SK-N-MC (cell line): ENCODE data around the gene FOXJ1.

Source experiments
- DNase-seq: peaks from one replicate; pipeline ENCODE4 v3.0.0-alpha.2; 2011; ENCODE audit warnings: low read depth, low spot score
- H3K27ac ChIP-seq: fragments of 200-600 bp; sonication (generic); 2 replicates; pipeline ENCODE4 v1.5.1; 2016; ENCODE audit warnings: mixed run types
- H3K36me3 ChIP-seq: fragments of 200-600 bp; sonication (generic); 2 replicates; pipeline ENCODE4 v1.6.1; 2017; ENCODE audit warnings: antibody characterized with exemption, low read length, mixed read lengths; ENCODE audit not compliant: insufficient read depth
- H3K4me3 ChIP-seq: fragments of 200-600 bp; sonication (generic); 2 replicates; pipeline ENCODE4 v1.5.1; 2016
- H3K9ac ChIP-seq: fragments of 200-600 bp; sonication (generic); 2 replicates; pipeline ENCODE4 v1.8.0; 2017; ENCODE audit warnings: mixed run types, mixed read lengths; ENCODE audit not compliant: insufficient read length
- H3K9me3 ChIP-seq: fragments of 200-600 bp; sonication (generic); 2 replicates; pipeline ENCODE4 v1.6.1; 2017; ENCODE audit warnings: low read depth, mild to moderate bottlenecking, antibody characterized with exemption, low read length, moderate library complexity, mixed read lengths
- EZH2 ChIP-seq: fragments of 200-600 bp; sonication (generic); IDR thresholded peaks from one replicate; pipeline ENCODE4 v1.6.1; 2017; ENCODE audit warnings: antibody characterized with exemption
- FOXP2 ChIP-seq: optimal IDR thresholded peaks from 2 replicates; pipeline ENCODE3; 2011; ENCODE audit warnings: mild to moderate bottlenecking, moderate library complexity; ENCODE audit not compliant: insufficient read depth; ENCODE audit errors: extremely low read length, control extremely low read depth
- POLR2AphosphoS5 ChIP-seq: IDR thresholded peaks from 2 replicates; pipeline ENCODE4 v1.6.1; 2012; ENCODE audit warnings: mild to moderate bottlenecking, low read depth, low read length, borderline replicate concordance

FOXJ1 gene

DNA sequence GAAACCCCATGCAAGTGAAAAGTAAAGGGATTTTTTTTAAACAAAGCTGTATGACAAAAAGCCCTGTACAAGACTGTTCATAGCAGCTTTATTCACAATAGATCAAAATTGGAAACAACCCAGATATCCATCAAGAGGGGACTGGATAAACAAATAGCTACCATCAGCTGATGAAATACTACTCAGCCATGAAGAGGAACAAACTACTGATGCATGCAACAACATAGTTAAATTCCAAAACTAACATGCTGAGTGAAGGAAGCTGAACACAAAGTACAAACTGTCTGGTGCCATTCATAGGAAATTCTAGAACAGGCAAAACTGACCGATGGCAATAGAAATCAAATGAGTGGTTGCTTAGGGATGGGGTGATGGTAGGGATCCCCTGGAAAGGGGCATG lies 15.1 kb downstream of the FOXJ1 start:
- TF ChIP-seq EZH2 (no peak), FOXP2 (no peak), POLR2AphosphoS5 (no peak)
- DNase-seq, result no peak
- no peak overlapping the region for H3K27ac ChIP-seq
- H3K9me3 ChIP-seq, result no peaks in the 10 kb centered on the region
- H3K4me3 ChIP-seq, result no peak overlapping the region
- no peak overlapping the region for H3K9ac ChIP-seq
- no peaks in the 10 kb centered on the region for H3K36me3 ChIP-seq

DNA sequence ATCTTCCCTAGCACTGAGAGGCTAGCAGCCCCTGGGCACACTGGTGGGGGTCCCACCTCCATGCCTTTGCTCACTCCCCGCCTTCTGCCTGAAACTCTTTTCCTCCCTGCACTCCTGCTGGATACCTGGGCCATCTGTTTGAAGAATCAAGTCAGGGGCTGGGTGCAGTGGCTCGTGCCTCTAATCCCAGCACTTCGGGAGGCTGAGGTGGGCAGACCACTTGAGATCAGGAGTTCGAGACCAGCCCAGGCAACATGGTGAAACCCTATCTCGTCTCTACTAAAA lies 15.7 kb downstream of the FOXJ1 start:
- DNase-seq, result no peak
- TF ChIP-seq POLR2AphosphoS5, result no peak
- no peak for TF ChIP-seq EZH2
- TF ChIP-seq FOXP2, result no peak
- Histone ChIP-seq H3K4me3 (no peak overlapping the region), H3K36me3 (no peaks in the 10 kb centered on the region), H3K27ac (no peak overlapping the region), H3K9ac (no peak overlapping the region), H3K9me3 (no peaks in the 10 kb centered on the region)

DNA sequence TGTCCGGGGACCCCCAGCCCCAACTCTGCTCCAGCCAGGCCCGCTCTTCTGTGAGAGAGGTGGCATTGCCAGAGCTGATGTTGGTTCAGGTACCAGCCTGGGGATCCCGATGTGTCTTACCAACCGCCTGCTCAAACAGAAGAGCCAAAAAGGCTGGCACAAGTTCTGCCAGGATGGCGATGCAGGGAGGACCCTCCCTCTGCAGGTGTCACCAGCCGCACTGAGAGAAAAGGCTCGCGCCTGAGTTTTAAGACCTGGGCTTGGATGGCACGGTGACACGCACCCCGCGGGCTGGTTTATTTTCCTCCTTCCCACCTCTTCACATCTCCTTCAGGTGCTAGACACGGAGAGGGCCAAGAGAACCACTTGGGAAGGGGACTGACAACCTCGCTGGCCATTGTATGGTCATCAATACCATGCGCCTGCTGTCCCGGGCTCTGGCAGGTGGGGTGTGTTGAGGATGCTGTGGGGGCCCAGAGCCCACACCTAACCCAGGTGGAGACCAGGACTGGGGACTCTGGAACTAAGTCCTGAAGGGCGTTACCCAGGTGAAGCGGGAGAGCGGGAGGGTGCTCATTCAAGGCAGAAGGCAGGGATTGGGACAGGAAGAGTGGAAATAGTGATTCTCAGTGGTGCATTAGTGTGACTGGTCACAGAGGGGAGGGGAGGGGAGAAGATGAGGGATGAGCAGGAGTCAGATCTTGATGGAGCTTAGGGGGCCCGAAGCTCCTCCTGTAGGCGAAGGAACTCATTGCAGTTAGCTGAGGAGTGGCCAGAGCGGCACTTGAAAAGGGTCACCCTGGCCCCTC lies 16.3 kb downstream of the FOXJ1 start:
- no peaks in the 10 kb centered on the region for H3K9me3 ChIP-seq
- DNase-seq, result no peak
- H3K4me3 ChIP-seq, result no peak overlapping the region
- no peak overlapping the region for H3K27ac ChIP-seq
- no peak overlapping the region for H3K9ac ChIP-seq
- H3K36me3 ChIP-seq, result no peaks in the 10 kb centered on the region
- no peak for TF ChIP-seq EZH2
- no peak for TF ChIP-seq FOXP2
- TF ChIP-seq POLR2AphosphoS5, result no peak

DNA sequence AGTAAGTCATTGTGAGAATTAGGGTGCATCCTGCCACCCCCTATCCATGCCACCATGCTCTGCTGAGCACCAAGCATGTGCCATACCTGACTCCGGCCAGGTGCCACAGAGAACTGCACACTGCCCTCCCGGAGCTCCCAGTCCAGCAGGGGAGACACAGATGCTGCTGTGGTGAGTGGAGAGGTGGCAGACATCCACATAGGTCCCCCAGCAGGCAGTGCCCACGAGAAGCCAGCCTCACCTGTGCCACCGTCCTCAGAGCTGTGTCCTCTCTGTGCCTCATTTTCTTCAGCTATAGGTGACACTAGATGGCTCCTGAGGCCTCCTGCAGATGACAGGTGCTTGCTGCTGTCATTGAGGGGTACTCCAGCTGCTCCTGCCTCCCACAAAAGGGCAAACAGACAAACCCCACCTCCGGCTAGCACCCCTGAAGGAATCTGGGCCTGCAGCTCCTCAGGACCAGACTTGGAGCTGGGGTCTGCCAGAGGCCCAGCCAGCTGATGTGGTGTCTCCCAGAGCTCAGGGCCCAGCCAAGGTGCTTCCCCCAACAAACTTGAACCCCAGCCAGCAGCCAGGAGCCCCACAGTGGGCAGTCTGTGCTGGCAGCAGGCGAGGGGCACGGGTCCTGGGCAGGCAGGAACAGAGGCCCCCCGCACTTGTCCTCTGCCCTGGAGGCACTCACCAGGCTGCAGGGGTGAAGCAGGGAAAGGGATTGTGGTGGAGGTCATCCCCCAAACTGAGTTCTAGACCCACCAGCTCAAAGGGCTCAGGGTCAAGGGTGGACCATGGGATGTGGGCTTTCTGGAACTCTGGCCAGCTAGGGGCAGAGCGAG lies 17.1 kb downstream of the FOXJ1 start:
- H3K36me3 ChIP-seq, result no peaks in the 10 kb centered on the region
- H3K9me3 ChIP-seq, result no peaks in the 10 kb centered on the region
- no peak overlapping the region for H3K9ac ChIP-seq
- H3K4me3 ChIP-seq, result no peak overlapping the region
- no peak overlapping the region for H3K27ac ChIP-seq
- TF ChIP-seq FOXP2 (no peak), POLR2AphosphoS5 (no peak), EZH2 (no peak)
- no peak for DNase-seq

DNA sequence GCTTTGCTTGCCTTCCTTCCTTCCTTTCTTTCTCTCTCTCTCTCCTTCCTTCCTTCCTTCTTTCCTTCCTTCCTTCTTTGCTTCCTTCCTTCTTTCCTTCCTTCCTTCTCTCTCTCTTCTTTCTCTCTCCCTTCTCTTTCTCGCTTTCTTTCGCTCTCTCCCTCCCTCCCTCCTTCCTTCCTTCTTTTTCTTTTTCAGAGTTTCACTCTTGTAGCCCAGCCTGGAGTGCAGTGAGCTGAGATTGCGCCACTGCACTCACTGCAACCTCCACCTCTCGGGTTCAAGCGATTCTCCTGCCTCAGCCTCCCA lies 17.9 kb downstream of the FOXJ1 start:
- no peaks in the 10 kb centered on the region for H3K36me3 ChIP-seq
- H3K4me3 ChIP-seq, result no peak overlapping the region
- no peak overlapping the region for H3K9ac ChIP-seq
- TF ChIP-seq POLR2AphosphoS5 (no peak), EZH2 (no peak), FOXP2 (no peak)
- H3K9me3 ChIP-seq, result no peaks in the 10 kb centered on the region
- H3K27ac ChIP-seq, result no peak overlapping the region
- DNase-seq, result no peak

DNA sequence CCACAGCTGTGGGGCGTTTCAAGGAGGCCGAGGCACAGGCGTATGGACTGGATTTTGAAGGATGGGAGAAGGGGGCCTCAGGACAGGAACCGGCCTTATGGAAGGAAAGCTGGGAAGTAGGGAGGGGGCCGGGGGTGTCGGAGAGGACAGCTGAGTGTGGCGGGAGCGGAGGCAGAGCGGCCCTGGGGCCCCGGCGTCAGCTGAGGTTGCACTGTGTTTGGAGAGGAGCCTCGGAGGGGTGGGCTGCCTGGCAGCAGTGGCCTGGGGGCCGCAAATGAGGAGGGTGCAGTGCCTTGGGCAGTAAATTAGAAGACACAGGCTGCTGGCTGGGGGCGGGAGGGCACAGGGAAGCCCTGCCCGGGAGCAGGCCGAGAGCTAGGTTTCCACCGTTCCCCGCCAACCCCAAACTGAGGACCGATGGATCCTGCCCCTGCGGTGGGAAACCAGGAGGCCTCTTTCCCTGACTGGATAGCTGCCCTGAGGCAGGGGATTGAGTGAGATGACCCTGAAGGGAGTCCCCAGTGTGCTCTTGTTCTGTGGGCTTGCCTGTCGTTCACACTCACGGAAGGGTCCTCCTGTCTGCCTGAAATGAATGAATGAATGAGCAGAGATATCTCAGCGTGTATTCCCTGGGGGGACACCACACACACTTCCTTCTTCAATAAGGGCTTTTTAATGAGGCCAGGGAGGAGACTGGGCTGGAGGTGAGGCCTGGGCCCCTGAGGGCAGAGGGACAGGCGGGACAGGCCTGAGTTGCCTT lies 18.4 kb downstream of the FOXJ1 start:
- Histone ChIP-seq H3K4me3 (no peak overlapping the region), H3K9ac (no peak overlapping the region), H3K27ac (no peak overlapping the region), H3K36me3 (no peaks in the 10 kb centered on the region), H3K9me3 (no peaks in the 10 kb centered on the region)
- DNase-seq, result no peak
- TF ChIP-seq EZH2, result no peak
- TF ChIP-seq POLR2AphosphoS5, result no peak
- no peak for TF ChIP-seq FOXP2

DNA sequence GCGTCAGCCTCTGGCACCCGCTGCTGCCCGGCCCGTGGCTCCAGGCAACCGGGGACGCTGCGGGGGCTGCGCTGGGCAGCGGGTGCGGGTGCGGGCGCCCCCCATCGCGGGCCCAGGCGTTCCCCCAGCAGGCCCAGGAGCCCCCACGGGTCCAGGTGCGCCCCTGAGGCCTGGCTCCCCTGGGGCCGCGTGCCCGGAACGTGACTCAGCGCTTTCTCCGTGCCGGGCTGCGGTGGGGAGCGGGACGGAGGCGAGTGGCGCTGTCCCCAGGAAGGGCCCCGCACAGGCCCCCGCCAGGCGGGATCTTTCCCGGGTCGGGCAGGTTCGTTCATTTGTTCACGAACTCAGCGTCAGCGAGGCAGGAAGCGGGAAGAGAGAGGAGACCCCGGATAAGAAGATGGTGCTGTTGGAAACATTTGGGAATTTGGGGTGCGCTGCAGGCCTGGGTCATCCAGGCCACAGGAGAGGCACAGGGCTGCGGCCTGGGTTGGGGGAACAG lies 19.1 kb downstream of the FOXJ1 start:
- H3K36me3 ChIP-seq, result no peaks in the 10 kb centered on the region
- no peak for TF ChIP-seq EZH2
- no peak for TF ChIP-seq POLR2AphosphoS5
- TF ChIP-seq FOXP2, result no peak
- H3K27ac ChIP-seq, result no peak overlapping the region
- no peak overlapping the region for H3K4me3 ChIP-seq
- no peak overlapping the region for H3K9ac ChIP-seq
- no peaks in the 10 kb centered on the region for H3K9me3 ChIP-seq
- DNase-seq, result no peak

DNA sequence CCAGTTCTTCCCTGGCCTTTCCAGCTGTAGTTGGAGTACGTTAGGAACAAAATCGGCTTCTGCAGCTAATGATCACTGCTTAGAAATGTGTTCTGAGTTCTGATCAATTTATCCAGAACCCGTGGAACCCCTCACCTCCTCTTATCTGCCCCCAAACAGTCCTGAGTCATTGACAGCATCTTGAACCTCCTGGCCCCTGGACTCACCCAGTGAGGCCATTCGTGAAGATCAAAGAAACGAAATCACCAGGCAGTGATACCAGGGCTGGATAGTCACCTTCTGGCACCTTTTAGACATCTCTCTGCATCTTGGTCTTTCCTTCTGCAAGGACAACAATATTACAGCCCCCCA lies 20.4 kb downstream of the FOXJ1 start:
- no peak overlapping the region for H3K4me3 ChIP-seq
- no peaks in the 10 kb centered on the region for H3K36me3 ChIP-seq
- no peak for DNase-seq
- no peaks in the 10 kb centered on the region for H3K9me3 ChIP-seq
- TF ChIP-seq EZH2 (no peak), FOXP2 (no peak), POLR2AphosphoS5 (no peak)
- no peak overlapping the region for H3K27ac ChIP-seq
- no peak overlapping the region for H3K9ac ChIP-seq
